ENCODE results near the gene SPACA4.

The SPACA4 gene

DNA sequence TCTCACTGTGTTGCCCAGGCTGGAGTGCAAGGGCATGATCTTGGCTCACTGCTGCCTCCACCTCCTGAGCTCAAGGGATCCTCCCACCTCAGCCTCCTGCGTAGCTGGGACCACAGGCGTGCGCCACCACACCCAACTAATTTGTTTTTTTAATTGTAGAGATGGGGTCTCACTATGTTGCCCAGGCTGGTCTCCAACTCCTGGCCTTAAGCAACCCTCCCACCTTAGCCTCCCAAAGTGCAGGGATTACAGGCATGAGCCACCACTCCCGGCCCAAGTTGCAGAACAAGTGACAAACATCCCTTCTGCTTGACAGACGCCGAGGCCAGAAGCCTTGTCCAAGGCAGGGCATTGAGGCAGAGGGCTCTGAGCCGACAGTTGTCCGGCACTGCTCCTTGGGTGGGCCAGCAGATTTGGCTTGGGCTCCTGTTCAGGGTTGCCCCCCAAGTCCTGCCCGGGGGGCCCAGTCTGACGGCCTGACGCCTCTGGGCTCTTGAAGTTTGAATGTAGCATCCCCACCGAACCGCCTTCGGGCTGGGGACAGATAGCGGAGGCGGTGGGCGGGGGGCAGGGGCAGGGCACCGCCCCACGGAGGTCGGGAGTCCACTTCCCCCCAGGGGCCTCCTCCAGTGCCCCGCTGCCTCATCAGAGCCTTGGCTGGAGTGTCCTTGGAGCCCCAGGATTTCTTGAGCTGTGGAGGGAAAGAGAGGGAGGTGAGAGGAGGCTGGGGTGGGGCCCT is 5.7 kb upstream of the SPACA4 start:
- Histone ChIP-seq H3K9me3 (replicated peaks; ENCODE audit: insufficient read depth, low read length) (no peaks in the 10 kb centered on the region), H3K79me2 (ENCODE audit: low read length) (no peaks in the 10 kb centered on the region), H4K20me1 (ENCODE audit: insufficient read depth, low read length) (no peaks in the 10 kb centered on the region), H3K4me2 (ENCODE audit: low read depth, low read length) (no peak overlapping the region), H3K4me3 (ENCODE audit: low read length) (no peak overlapping the region), H3K9me2 (replicated peaks; ENCODE audit: insufficient read depth, low read length) (no peaks in the 10 kb centered on the region), H3K27ac (ENCODE audit: low read length) (no peak overlapping the region), H3K9ac (ENCODE audit: low read length) (no peak overlapping the region), H3F3A (ENCODE audit: insufficient read depth, low read length) (no peaks in the 10 kb centered on the region), H3K36me3 (replicated peaks; ENCODE audit: insufficient read depth, low read length) (no peaks in the 10 kb centered on the region), H2AFZ (ENCODE audit: low read length) (no peak overlapping the region), H3K4me1 (ENCODE audit: low read length) (no peaks in the 10 kb centered on the region), H3K27me3 (replicated peaks; ENCODE audit: insufficient read depth, low read length) (peaks cover 79% of the 10 kb centered on the region)
- DNase-seq: no peak
- TF ChIP-seq, protein P1, sequence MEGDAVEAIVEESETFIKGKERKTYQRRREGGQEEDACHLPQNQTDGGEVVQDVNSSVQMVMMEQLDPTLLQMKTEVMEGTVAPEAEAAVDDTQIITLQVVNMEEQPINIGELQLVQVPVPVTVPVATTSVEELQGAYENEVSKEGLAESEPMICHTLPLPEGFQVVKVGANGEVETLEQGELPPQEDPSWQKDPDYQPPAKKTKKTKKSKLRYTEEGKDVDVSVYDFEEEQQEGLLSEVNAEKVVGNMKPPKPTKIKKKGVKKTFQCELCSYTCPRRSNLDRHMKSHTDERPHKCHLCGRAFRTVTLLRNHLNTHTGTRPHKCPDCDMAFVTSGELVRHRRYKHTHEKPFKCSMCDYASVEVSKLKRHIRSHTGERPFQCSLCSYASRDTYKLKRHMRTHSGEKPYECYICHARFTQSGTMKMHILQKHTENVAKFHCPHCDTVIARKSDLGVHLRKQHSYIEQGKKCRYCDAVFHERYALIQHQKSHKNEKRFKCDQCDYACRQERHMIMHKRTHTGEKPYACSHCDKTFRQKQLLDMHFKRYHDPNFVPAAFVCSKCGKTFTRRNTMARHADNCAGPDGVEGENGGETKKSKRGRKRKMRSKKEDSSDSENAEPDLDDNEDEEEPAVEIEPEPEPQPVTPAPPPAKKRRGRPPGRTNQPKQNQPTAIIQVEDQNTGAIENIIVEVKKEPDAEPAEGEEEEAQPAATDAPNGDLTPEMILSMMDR (IDR thresholded peaks at IDR 0.05; ENCODE audit: low read length): no peak
- TF ChIP-seq EZH2 (optimal IDR thresholded peaks at IDR 0.05; ENCODE audit: low read depth, low read length) (no peak), EZH2phosphoT487 (IDR thresholded peaks at IDR 0.05; ENCODE audit: low read length) (no peak)

DNA sequence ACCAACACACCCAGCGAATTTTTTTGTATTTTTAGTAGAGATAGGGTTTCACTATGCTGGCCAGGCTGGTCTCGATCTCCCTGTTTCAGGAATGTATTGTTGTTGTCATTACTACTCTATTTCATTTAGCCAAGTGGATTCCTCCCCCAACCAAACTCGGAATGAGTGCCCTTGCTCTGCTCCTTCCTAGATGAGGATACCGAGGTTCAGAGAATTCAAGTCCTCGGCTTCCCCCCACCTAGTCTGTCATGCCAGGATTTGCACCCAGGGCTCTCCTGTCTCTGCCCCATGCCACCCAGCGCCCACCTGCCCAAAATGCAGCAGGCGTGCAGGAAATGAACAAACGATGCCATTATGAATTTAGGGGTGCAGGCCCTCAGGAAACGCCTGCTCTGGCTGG is 3.5 kb upstream of the SPACA4 start:
- Histone ChIP-seq H3K27ac (ENCODE audit: low read length) (no peak overlapping the region), H3F3A (ENCODE audit: insufficient read depth, low read length) (no peaks in the 10 kb centered on the region), H3K4me2 (ENCODE audit: low read depth, low read length) (no peak overlapping the region), H3K4me1 (ENCODE audit: low read length) (no peaks in the 10 kb centered on the region), H3K9me3 (replicated peaks; ENCODE audit: insufficient read depth, low read length) (no peaks in the 10 kb centered on the region), H3K36me3 (replicated peaks; ENCODE audit: insufficient read depth, low read length) (no peaks in the 10 kb centered on the region), H3K9me2 (replicated peaks; ENCODE audit: insufficient read depth, low read length) (no peaks in the 10 kb centered on the region), H3K27me3 (replicated peaks; ENCODE audit: insufficient read depth, low read length) (peaks cover 77% of the 10 kb centered on the region), H4K20me1 (ENCODE audit: insufficient read depth, low read length) (no peaks in the 10 kb centered on the region), H3K4me3 (ENCODE audit: low read length) (no peak overlapping the region), H2AFZ (ENCODE audit: low read length) (no peak overlapping the region), H3K79me2 (ENCODE audit: low read length) (no peaks in the 10 kb centered on the region), H3K9ac (ENCODE audit: low read length) (no peak overlapping the region)
- DNase-seq: no peak
- TF ChIP-seq EZH2 (optimal IDR thresholded peaks at IDR 0.05; ENCODE audit: low read depth, low read length) (no peak), EZH2phosphoT487 (IDR thresholded peaks at IDR 0.05; ENCODE audit: low read length) (no peak)
- TF ChIP-seq, protein P1 (IDR thresholded peaks at IDR 0.05; ENCODE audit: low read length): no peak

DNA sequence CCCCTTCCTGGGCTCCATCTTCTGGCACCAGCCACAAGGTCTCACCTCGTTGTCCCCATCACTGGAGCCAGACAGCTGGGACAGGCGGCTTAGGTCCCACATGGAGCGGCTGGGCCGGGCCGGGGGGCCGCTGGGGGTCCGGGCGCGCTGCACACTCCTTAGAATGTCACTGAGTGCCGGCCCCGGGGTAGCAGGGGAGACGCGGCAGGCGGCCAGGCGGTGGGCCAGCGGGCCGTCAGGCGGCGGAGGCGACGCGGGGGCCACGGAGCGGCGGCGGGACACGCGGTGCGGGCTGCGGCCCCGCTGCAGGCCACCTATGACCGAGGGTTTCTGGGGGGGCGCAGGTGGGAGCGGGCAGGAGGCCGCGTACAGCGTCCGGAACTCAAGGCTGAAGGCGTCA is 3.1 kb upstream of the SPACA4 start:
- no peaks in the 10 kb centered on the region for H3K9me3 ChIP-seq (replicated peaks; ENCODE audit: insufficient read depth, low read length)
- H3K9ac ChIP-seq (ENCODE audit: low read length): no peak overlapping the region
- no peaks in the 10 kb centered on the region for H3K79me2 ChIP-seq (ENCODE audit: low read length)
- H3K27me3 ChIP-seq (replicated peaks; ENCODE audit: insufficient read depth, low read length): peaks cover 72% of the 10 kb centered on the region
- TF ChIP-seq EZH2 (optimal IDR thresholded peaks at IDR 0.05; ENCODE audit: low read depth, low read length) (no peak), EZH2phosphoT487 (IDR thresholded peaks at IDR 0.05; ENCODE audit: low read length) (no peak)
- TF ChIP-seq, protein P1 (IDR thresholded peaks at IDR 0.05; ENCODE audit: low read length): no peak
- DNase-seq: no peak
- H3K4me1 ChIP-seq (ENCODE audit: low read length): no peaks in the 10 kb centered on the region
- H3K27ac ChIP-seq (ENCODE audit: low read length): no peak overlapping the region
- H2AFZ ChIP-seq (ENCODE audit: low read length): no peak overlapping the region
- no peaks in the 10 kb centered on the region for H3K36me3 ChIP-seq (replicated peaks; ENCODE audit: insufficient read depth, low read length)
- no peak overlapping the region for H3K4me2 ChIP-seq (ENCODE audit: low read depth, low read length)
- H3K9me2 ChIP-seq (replicated peaks; ENCODE audit: insufficient read depth, low read length): no peaks in the 10 kb centered on the region
- H3K4me3 ChIP-seq (ENCODE audit: low read length): no peak overlapping the region
- H3F3A ChIP-seq (ENCODE audit: insufficient read depth, low read length): no peaks in the 10 kb centered on the region
- H4K20me1 ChIP-seq (ENCODE audit: insufficient read depth, low read length): no peaks in the 10 kb centered on the region

All from MM.1S (cell line).